Kidney epithelial cell (primary cell): ENCODE data around the gene HIPK1. TPM values are rescaled to one million over a fixed set of nuclear protein-coding genes. Genes with fewer than 3 reads are reported as not detected.

Source experiments
- DNase-seq: peaks from one replicate; pipeline ENCODE4 v3.0.0-alpha.2; 2010; ENCODE audit warnings: low read depth
- H3K27me3 ChIP-seq: 2 replicates; pipeline ENCODE4 v1.6.0; 2011; ENCODE audit warnings: low read length; ENCODE audit not compliant: control insufficient read depth, insufficient read depth
- H3K36me3 ChIP-seq: 2 replicates; pipeline ENCODE4 v1.5.1; 2011; ENCODE audit warnings: low read length; ENCODE audit not compliant: control insufficient read depth, insufficient read depth
- H3K4me3 ChIP-seq: 2 replicates; pipeline ENCODE4 v1.5.1; 2011; ENCODE audit warnings: low read depth, mild to moderate bottlenecking, control low read depth, low read length
- CTCF ChIP-seq: IDR thresholded peaks from 2 replicates; pipeline ENCODE4 v1.5.1; 2011; ENCODE audit warnings: mild to moderate bottlenecking, moderate library complexity, low read length, control low read depth, inconsistent platforms; ENCODE audit not compliant: insufficient read depth, poor library complexity, severe bottlenecking
- total RNA-seq: library from RNA; depleted of rRNA; stranded (reverse); fragments of >200 nt; gene quantifications from 2 replicates; pipeline ENCODE4 v1.2.3, GENCODE V29; 2015

The HIPK1 gene
- total RNA-seq, 1 donor from 2014 or later, result 25.6 TPM

- no peak for TF ChIP-seq CTCF
- no peaks in the 10 kb centered on the region for H3K27me3 ChIP-seq
- DNase-seq, result no peak
- no peaks in the 10 kb centered on the region for H3K36me3 ChIP-seq
- H3K4me3 ChIP-seq, result no peak overlapping the region
These were observed 13.4 kb downstream of the HIPK1 start for GRCh38 chr1:113942527-113942926.

GRCh38 chr1:113943028-113943811 is 14.1 kb downstream of the HIPK1 start:
- no peak overlapping the region for H3K4me3 ChIP-seq
- DNase-seq, result no peak
- no peak for TF ChIP-seq CTCF
- no peaks in the 10 kb centered on the region for H3K36me3 ChIP-seq
- no peaks in the 10 kb centered on the region for H3K27me3 ChIP-seq

- TF ChIP-seq CTCF, result no peak
- Histone ChIP-seq H3K27me3 (no peaks in the 10 kb centered on the region), H3K4me3 (no peak overlapping the region), H3K36me3 (no peaks in the 10 kb centered on the region)
- DNase-seq, result no peak
These were observed 16.2 kb downstream of the HIPK1 start for GRCh38 chr1:113945329-113945728.

- TF ChIP-seq CTCF, result no peak
- no peaks in the 10 kb centered on the region for H3K36me3 ChIP-seq
- no peak for DNase-seq
- H3K4me3 ChIP-seq, result no peak overlapping the region
- no peaks in the 10 kb centered on the region for H3K27me3 ChIP-seq
These were observed 17.0 kb downstream of the HIPK1 start for GRCh38 chr1:113946112-113946511.

GRCh38 chr1:113946678-113947387 is 17.7 kb downstream of the HIPK1 start:
- TF ChIP-seq CTCF, result no peak
- Histone ChIP-seq H3K4me3 (no peak overlapping the region), H3K27me3 (no peaks in the 10 kb centered on the region), H3K36me3 (no peaks in the 10 kb centered on the region)
- no peak for DNase-seq
